Upper lobe of right lung (tissue), 1 donor: ENCODE measurements around the gene SGPL1. TPM values are rescaled to one million over a fixed set of nuclear protein-coding genes. Genes with fewer than 3 reads are reported as not detected.

ENCODE experiments used
- ATAC-seq: fragments of 200-7000 bp; cut with Tn5 transposase; one replicate; pipeline ENCODE4 v1.9.1; 2020; ENCODE audit warnings: mild to moderate bottlenecking, moderate library complexity
- DNase-seq: peaks from one replicate; pipeline ENCODE4 v3.0.0-alpha.2; 2020
- H3K27ac ChIP-seq: fragments of 200-600 bp; one replicate; pipeline ENCODE4 v1.8.0; 2022
- H3K27me3 ChIP-seq: fragments of 200-600 bp; one replicate; pipeline ENCODE4 v1.8.0; 2022; ENCODE audit warnings: mild to moderate bottlenecking
- H3K36me3 ChIP-seq: fragments of 200-600 bp; one replicate; pipeline ENCODE4 v1.8.0; 2022
- H3K4me1 ChIP-seq: fragments of 200-600 bp; one replicate; pipeline ENCODE4 v1.8.0; 2022
- H3K4me3 ChIP-seq: fragments of 200-600 bp; one replicate; pipeline ENCODE4 v1.8.0; 2022; ENCODE audit warnings: mild to moderate bottlenecking
- H3K9me3 ChIP-seq: fragments of 200-600 bp; one replicate; pipeline ENCODE4 v1.8.0; 2022
- CTCF ChIP-seq: fragments of 200-600 bp; IDR thresholded peaks from one replicate; pipeline ENCODE4 v1.8.0; 2022; ENCODE audit warnings: antibody characterized with exemption
- intact Hi-C: fragments of 100-400 bp; cut with DNase I; formaldehyde crosslinking; loops from one replicate; pipeline ENCODE4 v1.11.0; 2022
- total RNA-seq: library from RNA; stranded (reverse); fragmentation: NEBNext Ultra II Directional; extraction: Animal tissue kit (Norgen Biotek cat#: 25700); gene quantifications from one replicate; pipeline ENCODE4 v1.2.1, GENCODE V29; 2021
- donor health status: DM: no; HTN: yes; CAD: no; lungs with severe emphysema.

Gene SGPL1
- total RNA-seq, 1 donor from 2014 or later: 38.3 TPM

GRCh38 chr10:70834021-70834420 is 18.3 kb downstream of the SGPL1 start:
- no peak overlapping the region for H3K27ac ChIP-seq
- ATAC-seq: no peak

GRCh38 chr10:70834441-70835151 is 18.8 kb downstream of the SGPL1 start:
- intact Hi-C loops: no loop called here
- H3K9me3 ChIP-seq: no peaks in the 10 kb centered on the region
- H3K4me1 ChIP-seq: peaks cover 17% of the 10 kb centered on the region
- no peak for TF ChIP-seq CTCF
- H3K36me3 ChIP-seq: no peaks in the 10 kb centered on the region
- ATAC-seq: peak; percentile 50
- no peak overlapping the region for H3K4me3 ChIP-seq
- no peak for DNase-seq
- H3K27ac ChIP-seq: no peak overlapping the region
- H3K27me3 ChIP-seq: no peaks in the 10 kb centered on the region

More at GRCh38 chr10:70834021-70834420, 18.3 kb downstream of the SGPL1 start:
- Histone ChIP-seq H3K4me3 (no peak overlapping the region), H3K36me3 (no peaks in the 10 kb centered on the region), H3K27me3 (no peaks in the 10 kb centered on the region), H3K4me1 (peaks cover 17% of the 10 kb centered on the region), H3K9me3 (no peaks in the 10 kb centered on the region)
- no peak for TF ChIP-seq CTCF
- intact Hi-C loops: no loop called here
- DNase-seq: no peak

GRCh38 chr10:70836319-70836718 is 20.6 kb downstream of the SGPL1 start:
- ATAC-seq (no peak), DNase-seq (no peak)
- intact Hi-C loops: no loop called here
- Histone ChIP-seq H3K27ac (no peak overlapping the region), H3K27me3 (no peaks in the 10 kb centered on the region), H3K4me3 (no peak overlapping the region), H3K36me3 (peaks cover 3% of the 10 kb centered on the region), H3K4me1 (peaks cover 17% of the 10 kb centered on the region), H3K9me3 (no peaks in the 10 kb centered on the region)
- no peak for TF ChIP-seq CTCF

GRCh38 chr10:70837660-70838059 is 21.9 kb downstream of the SGPL1 start:
- TF ChIP-seq CTCF: no peak
- Histone ChIP-seq H3K27me3 (no peaks in the 10 kb centered on the region), H3K9me3 (no peaks in the 10 kb centered on the region), H3K27ac (no peak overlapping the region), H3K4me3 (no peak overlapping the region), H3K4me1 (peaks cover 15% of the 10 kb centered on the region), H3K36me3 (peaks cover 3% of the 10 kb centered on the region)
- intact Hi-C loops: no loop called here
- DNase-seq (no peak), ATAC-seq (no peak)

- no peaks in the 10 kb centered on the region for H3K27me3 ChIP-seq
- no peaks in the 10 kb centered on the region for H3K9me3 ChIP-seq
- peaks cover 3% of the 10 kb centered on the region for H3K36me3 ChIP-seq
- no peak for TF ChIP-seq CTCF
- intact Hi-C loops: no loop called here
- H3K4me1 ChIP-seq: peaks cover 10% of the 10 kb centered on the region
- DNase-seq: no peak
- ATAC-seq: no peak
- no peak overlapping the region for H3K27ac ChIP-seq
- no peak overlapping the region for H3K4me3 ChIP-seq
Observed at GRCh38 chr10:70838270-70838805, 22.6 kb downstream of the SGPL1 start.
